Cardiac septum (tissue), 1 donor: ENCODE data around the gene ALDH1L2. TPM values are rescaled to one million over a fixed set of nuclear protein-coding genes. Genes with fewer than 3 reads are reported as not detected.

Source experiments
- DNase-seq: peaks from one replicate; pipeline ENCODE4 v3.0.0-alpha.2; 2020; ENCODE audit warnings: low spot score
- intact Hi-C: fragments of 100-400 bp; cut with DNase I; formaldehyde crosslinking; loops from one replicate; pipeline ENCODE4 v1.14.0; 2022
- total RNA-seq: library from RNA; stranded (reverse); fragmentation: NEBNext Ultra II Directional; extraction: Animal tissue kit (Norgen Biotek cat#: 25700); gene quantifications from one replicate; pipeline ENCODE4 v1.2.1, GENCODE V29; 2021
- donor health status: DM: no; HTN: no; CAD: no.

Gene ALDH1L2
- total RNA-seq, 1 donor from 2014 or later = 3.6 TPM

DNA sequence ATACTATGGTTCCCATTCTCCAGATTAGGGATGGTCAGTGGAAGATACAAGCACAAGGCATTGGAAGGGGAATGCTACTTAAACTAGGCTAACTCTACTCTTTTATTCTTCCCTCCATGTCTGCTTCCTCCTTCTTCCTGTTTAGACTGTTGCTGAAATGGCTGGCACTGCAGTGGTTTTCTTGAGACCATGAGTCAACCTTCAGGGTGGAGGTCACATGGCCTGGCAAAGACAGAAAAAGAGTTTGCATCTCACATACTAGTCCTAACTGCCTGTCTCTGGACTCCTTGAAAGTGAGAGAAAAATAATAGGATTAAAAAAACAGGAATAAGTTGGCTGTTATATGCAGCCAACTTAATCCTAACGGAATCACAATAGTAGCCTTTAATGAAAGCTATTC lies 37.0 kb downstream of the ALDH1L2 start:
- intact Hi-C loops = no loop called here
- DNase-seq = no peak

GRCh38 chr12:105041186-105041585 lies 43.1 kb downstream of the ALDH1L2 start:
- intact Hi-C loops = no loop called here
- no peak for DNase-seq

DNA sequence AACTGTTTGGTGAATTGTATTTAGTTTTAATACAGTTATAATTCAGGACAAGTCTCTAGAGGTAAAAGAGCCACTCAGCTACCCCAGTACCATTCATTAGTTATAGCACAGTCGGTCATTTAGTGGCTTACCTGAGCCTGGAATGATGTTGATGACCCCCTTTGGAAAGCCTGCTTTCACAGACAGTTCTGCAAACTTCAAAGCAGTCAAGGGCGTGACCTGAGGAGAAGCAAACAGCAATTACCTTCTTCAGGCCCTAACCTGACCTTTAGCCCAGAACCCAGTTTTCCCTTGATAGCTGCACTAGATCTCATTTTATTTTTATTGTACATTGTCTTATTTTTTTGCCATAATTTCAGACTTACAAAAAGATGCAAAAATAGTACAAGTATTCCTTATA lies 43.8 kb downstream of the ALDH1L2 start:
- intact Hi-C loops = no loop called here
- no peak for DNase-seq

- no peak for DNase-seq
- intact Hi-C loops = no loop called here
These were observed 47.2 kb downstream of the ALDH1L2 start for GRCh38 chr12:105036937-105037649.

GRCh38 chr12:105033851-105034250 lies 50.4 kb downstream of the ALDH1L2 start:
- intact Hi-C loops = no loop called here
- DNase-seq = no peak

- no peak for DNase-seq
- intact Hi-C loops = no loop called here
These were observed 51.4 kb downstream of the ALDH1L2 start for GRCh38 chr12:105032703-105033357.

DNA sequence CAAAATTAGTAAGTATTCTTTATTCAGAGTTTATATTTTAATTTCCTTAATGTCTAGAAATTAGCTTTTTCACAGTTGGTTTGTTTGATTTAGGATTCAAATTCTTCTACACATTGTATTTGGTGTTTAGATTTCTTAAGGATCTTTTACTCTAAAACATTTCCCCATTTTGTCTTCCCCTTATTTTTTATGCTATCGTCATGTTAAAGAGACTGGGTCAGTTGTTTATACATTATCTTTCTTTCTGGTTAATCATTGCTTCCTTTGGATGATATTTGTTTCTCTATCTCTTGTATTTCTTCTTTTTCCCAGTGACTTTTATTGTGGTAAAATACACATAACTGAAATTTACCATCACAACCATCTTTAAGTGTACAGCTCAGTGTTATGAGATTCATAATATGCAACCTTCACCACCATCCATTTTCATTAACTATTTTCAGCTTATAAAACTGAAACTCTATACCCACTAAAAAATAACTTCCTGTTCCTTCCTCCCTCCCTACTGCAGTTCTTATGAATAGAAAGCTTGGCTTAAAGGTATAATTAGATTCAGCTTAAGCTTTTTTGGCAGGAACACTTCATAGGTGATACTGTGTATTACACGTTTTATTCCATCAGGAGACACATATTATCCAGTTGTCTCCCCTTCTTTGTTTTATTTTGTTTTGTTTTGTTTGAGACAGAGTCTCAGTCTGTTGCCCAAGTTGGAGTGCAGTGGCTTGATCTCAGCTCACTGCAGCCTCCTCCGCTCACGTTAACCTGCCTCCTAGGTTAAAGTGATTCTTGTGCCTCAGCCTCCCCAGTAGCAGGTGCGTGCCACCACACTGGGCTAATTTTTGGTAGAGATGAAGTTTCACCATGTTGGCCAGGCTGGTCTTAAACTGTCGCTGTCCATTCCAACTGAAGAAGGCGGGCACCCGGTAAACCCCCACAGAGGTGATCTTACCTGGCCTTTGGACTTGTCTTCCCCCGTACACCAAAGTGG lies 53.1 kb downstream of the ALDH1L2 start:
- intact Hi-C loops = no loop called here
- DNase-seq = no peak

- DNase-seq = no peak
- intact Hi-C loops = no loop called here
These were observed 57.8 kb downstream of the ALDH1L2 start for GRCh38 chr12:105026411-105026810.

- DNase-seq = no peak
- intact Hi-C loops = no loop called here
These were observed 58.4 kb downstream of the ALDH1L2 start for GRCh38 chr12:105025890-105026289.

- intact Hi-C loops = no loop called here
- DNase-seq = no peak
These were observed 59.3 kb downstream of the ALDH1L2 start for GRCh38 chr12:105024928-105025327.

DNA sequence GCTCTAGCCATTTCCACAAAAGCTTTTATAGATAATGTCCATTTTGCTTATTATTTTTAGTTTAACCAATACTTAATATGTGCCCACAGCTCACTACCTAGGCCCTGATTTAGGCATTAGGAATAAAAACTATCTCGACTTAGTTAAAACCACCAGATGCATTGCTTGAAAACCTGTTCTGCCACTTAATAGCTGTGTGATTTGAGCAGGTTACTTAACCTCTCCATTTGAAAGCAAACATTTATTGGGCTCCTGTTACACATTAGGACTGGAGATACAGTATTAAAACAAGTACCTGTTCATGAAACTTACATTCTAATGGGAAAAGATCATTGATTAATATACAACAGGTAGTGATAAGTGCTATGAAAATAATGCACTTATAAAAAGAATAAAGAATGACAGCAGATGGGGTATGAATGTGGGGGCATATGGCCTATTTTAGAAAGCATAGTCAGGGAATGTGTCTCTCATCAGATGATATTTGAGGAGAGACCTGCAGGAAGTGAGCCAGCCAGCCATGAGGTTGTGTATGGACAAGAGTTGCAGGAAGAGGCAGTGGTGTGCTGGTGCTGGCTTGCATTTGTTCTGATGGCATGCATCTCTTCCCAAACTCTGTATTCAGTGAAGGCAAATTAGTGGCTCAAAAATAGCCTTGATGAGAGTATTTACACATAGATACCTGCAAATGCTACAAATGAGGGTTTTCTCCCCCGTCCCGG lies 63.9 kb downstream of the ALDH1L2 start:
- intact Hi-C loops = no loop called here
- DNase-seq = no peak

- no peak for DNase-seq
- intact Hi-C loops = no loop called here
These were observed 65.5 kb downstream of the ALDH1L2 start for GRCh38 chr12:105018776-105019175.

GRCh38 chr12:105018012-105018411 lies 66.2 kb downstream of the ALDH1L2 start:
- DNase-seq = no peak
- intact Hi-C loops = no loop called here

- DNase-seq = no peak
- intact Hi-C loops = no loop called here
These were observed 68.7 kb downstream of the ALDH1L2 start for GRCh38 chr12:105015543-105015942.

GRCh38 chr12:105014603-105015002 lies 69.7 kb downstream of the ALDH1L2 start:
- intact Hi-C loops = no loop called here
- DNase-seq = no peak

DNA sequence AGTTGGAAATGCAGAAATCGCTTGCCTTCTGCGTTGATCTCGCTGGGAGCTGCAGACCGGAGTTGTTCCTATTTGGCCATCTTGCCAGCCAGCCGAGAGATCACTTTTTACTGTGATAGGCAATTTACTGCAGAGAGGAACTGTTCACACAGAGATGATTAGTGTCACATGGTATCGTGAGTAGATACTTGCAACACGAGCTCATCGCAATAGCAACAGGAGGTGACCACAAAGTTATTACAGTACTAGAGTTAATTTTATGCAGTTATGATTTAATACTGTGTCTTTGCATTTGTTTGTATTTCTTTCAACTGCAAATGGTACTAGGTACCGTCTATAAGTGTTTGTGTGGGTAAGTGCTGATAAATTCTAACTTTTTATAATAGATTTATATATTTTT lies 70.4 kb downstream of the ALDH1L2 start:
- DNase-seq = no peak
- intact Hi-C loops = no loop called here

GRCh38 chr12:105001476-105001875 lies 82.8 kb downstream of the ALDH1L2 start:
- intact Hi-C loops = no loop called here
- DNase-seq = no peak

GRCh38 chr12:104999347-104999685 lies 84.9 kb downstream of the ALDH1L2 start:
- intact Hi-C loops = no loop called here
- DNase-seq = no peak

DNA sequence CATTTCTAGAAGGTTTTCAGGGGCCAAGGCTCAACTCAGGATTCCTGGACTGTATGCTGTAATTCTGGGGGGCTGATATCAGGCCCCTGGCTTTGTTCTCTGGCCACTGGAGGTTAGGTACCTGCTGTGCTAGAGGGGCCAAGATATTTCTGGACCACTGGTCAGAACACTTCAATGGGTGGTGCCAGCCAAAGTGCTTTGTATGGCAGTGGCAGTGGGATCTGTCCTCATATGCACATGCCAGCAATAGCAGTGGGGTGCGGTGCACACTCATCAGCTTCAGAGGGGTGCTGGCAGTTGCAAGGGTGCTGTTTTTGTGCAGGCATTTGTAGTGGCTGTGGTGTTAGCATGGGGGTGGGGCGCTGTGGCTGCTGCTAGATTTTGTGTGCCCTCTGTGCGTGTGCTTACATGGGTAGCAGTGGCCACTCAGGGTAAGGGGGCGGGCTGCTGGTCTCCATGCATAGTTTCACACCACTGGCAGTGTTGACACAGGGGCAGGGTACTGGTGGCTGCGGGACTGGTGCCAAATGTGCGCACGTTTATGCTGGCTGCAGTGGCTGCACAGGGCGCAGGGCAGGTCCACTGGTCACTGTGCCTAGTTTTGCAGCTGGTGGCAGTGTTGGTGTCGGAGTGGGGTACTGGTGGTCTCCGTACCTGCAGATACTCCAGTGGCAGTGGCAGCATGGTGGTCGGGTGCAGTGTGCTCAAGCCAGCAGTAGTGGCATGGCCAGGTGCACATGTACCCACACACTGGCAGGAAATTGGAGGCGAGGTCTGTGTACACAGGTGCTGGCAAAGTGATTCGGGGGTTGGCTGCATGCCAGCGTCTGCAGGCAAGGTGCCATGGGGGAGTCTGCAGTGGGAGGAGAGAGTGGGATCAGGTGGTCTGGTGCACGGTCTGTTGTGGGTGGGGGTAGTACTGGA lies 85.6 kb downstream of the ALDH1L2 start:
- DNase-seq = no peak

More for the DNA sequence above, 85.6 kb downstream of the ALDH1L2 start:
- intact Hi-C loops = no loop called here
